HTR-8/SVneo (cell line): ENCODE measurements around the gene SLC2A6.

ENCODE experiments used
- DNase-seq: peaks from one replicate; pipeline ENCODE4 v3.0.0; 2011; ENCODE audit warnings: low spot score, mixed read lengths; ENCODE audit not compliant: insufficient read length
- FAIRE-seq: peaks from 2 replicates; lab custom pipeline; 2011; peaks lifted over from hg19 to GRCh38; lab: Jason Lieb, UNC

SLC2A6 gene

GRCh38 chr9:133478851-133479711 lies at the start of gene SLC2A6:
TSS of gene SLC2A6 (minus strand) at chr9:133479099. CDS start at chr9:133479059, 40 bp downstream.
- FAIRE-seq (no peak), DNase-seq (peak; percentile 89)

DNA sequence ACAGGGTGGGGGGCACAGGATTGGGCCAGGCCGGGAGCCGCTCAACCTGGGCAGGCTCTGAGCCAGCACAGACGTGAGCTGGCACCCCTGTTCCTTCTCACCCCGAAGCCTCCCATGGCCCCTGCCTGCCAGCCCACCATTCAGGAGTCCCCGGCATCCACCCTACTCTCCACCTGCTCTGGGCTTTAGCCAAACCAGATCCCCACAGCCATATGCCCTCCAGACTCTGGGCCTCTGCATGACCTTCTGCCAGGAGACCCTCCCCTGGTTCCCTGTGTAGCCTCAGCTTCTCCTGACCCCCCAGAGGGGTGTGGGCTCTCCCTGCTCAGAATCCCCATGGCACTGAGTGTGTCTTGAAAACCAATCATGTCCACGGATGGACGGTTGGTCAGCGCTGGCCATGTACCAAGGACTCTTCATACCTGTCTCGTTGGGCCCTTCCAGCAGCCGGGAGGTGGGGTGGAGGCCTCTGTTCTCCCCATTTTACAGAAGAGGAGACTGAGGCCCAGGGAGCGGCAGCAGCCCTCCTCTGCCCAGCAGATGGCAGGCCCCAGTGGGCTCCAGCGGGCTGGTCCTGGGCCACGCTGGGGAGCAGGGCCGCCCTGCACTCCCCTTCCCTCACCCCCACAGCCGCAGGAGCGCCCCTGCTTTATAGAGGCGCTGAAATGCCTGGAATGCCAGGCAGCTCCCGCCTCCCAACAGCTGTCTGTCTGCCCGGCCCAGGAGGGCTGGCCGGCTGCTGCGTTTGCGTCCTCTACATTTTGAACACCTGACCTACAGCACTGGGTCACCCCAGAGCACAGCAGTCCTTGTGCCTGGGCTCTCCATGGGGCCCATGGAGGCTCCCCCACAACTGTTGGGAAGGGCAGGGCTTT lies 49.3 kb upstream of the SLC2A6 start:
- no peak for DNase-seq
- no peak for FAIRE-seq

GRCh38 chr9:133527444-133527920 lies 48.6 kb upstream of the SLC2A6 start:
- no peak for FAIRE-seq

GRCh38 chr9:133526721-133527321 lies 47.9 kb upstream of the SLC2A6 start:
- DNase-seq: no peak
- no peak for FAIRE-seq

More at GRCh38 chr9:133527444-133527920, 48.6 kb upstream of the SLC2A6 start:
- no peak for DNase-seq

DNA sequence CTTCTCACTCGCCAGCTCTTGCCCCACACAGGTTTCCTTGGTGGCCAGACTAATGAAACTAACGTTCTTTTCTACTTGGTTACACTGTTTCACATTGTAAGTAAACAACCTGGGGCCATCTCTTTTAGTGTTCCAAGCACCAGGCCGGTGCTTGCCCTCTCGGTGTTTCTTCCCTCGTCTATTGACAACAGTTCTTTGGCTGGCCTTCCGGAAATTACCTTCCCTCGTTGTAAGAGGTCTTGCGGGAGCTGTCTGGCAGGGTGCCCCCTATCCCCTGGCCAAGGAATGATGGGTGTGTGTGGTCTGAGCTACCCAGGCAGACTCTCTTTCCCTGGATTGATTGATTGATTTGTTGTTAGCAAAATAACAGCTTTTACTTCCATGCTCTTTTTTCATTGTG lies 46.8 kb upstream of the SLC2A6 start:
- DNase-seq (no peak), FAIRE-seq (no peak)

GRCh38 chr9:133524679-133525228 lies 45.9 kb upstream of the SLC2A6 start, which contains the start of gene MYMK:
TSS of gene MYMK (minus strand) at chr9:133524959. CDS start at chr9:133524844, 115 bp downstream.
- no peak for DNase-seq
- no peak for FAIRE-seq

DNA sequence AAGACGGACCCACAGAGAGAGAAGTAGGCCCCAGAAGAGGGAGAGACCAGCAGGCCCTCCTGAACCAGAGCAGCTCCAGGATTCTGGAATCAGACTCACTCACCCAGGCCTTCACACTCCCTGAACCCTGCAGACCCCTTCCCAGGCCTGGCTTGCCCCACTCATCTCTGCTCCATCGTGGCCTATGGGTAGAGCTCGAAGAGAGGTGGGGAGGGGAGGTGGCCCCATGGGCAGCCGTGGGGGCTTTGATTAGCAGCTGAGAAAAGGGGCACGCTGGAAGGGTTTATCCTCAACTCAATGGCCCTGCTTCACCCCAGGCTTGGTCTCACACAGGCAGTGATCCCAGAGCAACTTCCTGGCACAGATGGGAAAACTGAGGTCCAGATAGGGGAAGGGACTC lies 45.2 kb upstream of the SLC2A6 start:
- FAIRE-seq (no peak), DNase-seq (no peak)

- FAIRE-seq (no peak), DNase-seq (no peak)
Measured at GRCh38 chr9:133523106-133523505, 44.2 kb upstream of the SLC2A6 start.

- no peak for FAIRE-seq
- DNase-seq: no peak
Measured at GRCh38 chr9:133522073-133522910, 43.4 kb upstream of the SLC2A6 start.

DNA sequence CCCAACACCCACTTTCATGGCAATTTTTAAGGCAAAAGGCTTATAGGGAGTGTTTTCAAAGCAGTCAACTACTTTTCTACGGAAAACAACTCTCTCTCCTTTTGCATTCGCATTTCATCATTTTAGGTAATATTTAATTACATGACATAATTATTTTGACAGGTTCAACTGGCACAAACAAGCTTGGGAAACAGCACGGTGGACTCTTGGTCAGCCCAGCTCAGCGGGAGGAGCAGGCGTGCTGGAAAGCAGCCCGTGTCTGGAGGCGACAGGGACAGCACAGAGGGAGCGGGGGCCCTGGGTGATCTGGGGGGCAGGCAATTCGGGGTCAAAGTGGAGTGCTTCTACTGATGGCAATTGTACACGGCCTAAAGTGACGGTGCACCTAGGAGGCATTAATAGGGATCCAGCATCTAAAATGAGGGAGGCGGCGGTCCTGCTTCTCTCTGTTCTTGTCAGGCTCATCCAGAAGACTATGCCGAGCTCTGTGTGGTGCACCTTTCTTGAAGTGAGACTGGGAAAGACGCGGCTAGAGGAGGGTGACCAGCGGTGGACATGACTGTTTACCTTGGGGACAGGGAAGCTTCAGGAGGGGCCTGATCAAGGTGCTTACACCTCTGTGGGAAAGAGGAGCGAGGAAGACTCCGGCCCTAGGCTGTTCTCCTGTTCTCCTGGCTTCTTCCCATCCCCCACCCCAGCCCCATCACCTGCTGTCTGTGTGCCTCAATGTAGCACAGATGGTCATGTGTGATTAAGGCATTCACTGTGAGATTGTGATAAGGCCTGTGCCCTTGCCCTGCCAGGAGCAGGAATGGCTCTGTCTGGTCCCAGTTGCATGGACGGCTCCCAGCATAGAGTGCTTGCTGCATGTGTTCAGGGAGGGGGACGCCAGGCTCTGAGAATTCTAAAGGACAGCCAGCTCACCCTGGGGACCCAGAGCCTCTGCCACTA lies 42.5 kb upstream of the SLC2A6 start:
- FAIRE-seq: no peak
- DNase-seq: no peak

- DNase-seq (no peak), FAIRE-seq (no peak)
Measured at GRCh38 chr9:133520121-133520835, 41.4 kb upstream of the SLC2A6 start.

DNA sequence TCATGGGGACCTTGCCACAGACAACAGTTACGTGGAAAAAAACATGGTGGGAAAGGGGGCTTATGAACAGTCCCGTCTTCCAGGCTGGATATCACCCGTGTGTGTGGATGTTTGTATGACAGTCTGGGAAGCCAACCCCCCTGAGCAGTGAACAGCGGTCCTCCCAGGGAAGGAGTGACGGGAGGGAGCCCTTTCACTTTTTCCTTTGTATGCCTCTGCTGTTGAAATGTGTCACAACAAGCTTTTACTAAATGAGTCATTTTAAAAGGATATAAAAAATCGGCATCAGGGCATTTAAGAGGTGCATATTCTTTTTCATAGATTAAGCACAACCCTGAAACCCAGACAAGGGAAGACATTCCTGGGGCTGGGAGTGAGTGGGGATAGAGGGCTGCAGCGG lies 40.8 kb upstream of the SLC2A6 start:
- DNase-seq (no peak), FAIRE-seq (no peak)

GRCh38 chr9:133518706-133519449 lies 40.0 kb upstream of the SLC2A6 start:
- no peak for FAIRE-seq

DNA sequence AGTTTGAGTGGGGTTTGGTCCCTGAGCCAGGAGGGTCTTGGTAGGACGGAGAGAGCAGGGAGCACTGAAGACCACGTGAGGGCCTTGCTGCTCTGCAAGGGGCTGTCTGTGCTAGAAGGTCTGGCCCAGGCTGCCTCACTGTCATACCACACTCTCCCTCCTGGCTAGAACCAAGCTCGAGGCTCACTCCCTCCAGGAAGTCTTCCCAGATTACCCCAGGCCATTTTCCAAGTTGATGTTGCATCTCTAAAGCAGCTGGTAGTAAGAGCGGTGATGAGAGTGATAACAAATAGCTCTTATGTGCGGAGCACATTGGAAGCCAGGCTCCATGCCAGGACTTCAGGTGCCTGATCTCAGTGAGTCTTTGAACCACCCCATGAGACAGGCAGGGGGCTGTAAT lies 39.3 kb upstream of the SLC2A6 start:
- no peak for DNase-seq
- FAIRE-seq: no peak

More at GRCh38 chr9:133518706-133519449, 40.0 kb upstream of the SLC2A6 start:
- no peak for DNase-seq

DNA sequence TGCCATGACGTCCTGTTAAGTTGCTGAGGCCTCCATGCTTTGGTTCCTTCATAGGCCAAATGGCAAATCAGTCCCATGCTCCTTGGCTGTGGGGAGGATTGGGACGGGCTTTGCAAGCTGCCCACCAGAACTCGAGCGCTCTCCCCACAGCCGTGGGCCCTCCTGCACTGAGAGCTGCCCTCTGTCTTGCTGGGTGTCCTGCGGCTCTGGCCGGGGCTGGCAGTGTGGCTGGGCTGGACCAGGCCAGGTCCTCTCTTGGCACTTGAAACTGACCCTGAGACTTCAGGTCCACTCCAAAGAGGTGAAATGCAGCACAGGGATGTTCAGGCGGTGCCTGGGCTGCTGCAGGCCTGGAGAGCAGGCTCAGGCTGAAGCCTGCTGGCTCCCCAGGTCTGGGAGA lies 38.8 kb upstream of the SLC2A6 start:
- DNase-seq: no peak

DNA sequence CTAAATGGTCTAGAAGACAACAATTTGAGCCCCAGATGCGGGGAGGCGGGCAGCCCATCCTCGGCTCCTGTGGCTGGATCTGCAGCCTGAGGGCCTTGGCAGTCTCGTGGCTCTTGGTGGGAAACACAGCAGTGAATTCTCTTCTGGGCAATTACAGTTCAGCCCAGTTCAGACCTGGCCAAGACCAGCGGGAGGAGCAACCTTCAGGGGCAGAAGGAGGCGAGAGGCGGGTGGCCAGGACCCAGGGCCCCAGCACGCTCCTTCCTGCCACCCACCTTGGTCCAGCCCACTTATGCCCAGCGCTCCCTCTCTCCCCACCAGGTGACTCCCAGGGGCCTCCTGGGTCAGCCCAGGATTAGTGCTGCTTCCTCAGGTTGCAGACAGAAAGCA lies 38.1 kb upstream of the SLC2A6 start:
- no peak for DNase-seq
- FAIRE-seq: no peak

More for the DNA sequence above, 38.8 kb upstream of the SLC2A6 start:
- no peak for FAIRE-seq
